HG02852 (cell line): ENCODE results near the gene DSEL.

Source experiments
- ATAC-seq: cut with Tn5 transposase; IDR thresholded peaks from one replicate; pipeline ENCODE4 v1.9.1; 2021; ENCODE audit warnings: mild to moderate bottlenecking, moderate library complexity; ENCODE audit not compliant: unreplicated experiment

DSEL gene

GRCh38 chr18:67504739-67505138, 11.8 kb downstream of the DSEL start:
- ATAC-seq, result no peak

- ATAC-seq, result no peak
Observed at GRCh38 chr18:67500522-67501205, 15.9 kb downstream of the DSEL start.

GRCh38 chr18:67496469-67496868, 20.1 kb downstream of the DSEL start:
- no peak for ATAC-seq

- no peak for ATAC-seq
Observed at GRCh38 chr18:67486534-67486933, 30.0 kb downstream of the DSEL start.

- ATAC-seq, result no peak
Observed at GRCh38 chr18:67485655-67486054, 30.9 kb downstream of the DSEL start.

- no peak for ATAC-seq
Observed at GRCh38 chr18:67484458-67484857, 32.1 kb downstream of the DSEL start.

GRCh38 chr18:67483952-67484351, 32.6 kb downstream of the DSEL start:
- ATAC-seq, result no peak

GRCh38 chr18:67483237-67483636, 33.3 kb downstream of the DSEL start:
- ATAC-seq, result no peak

GRCh38 chr18:67478249-67478648, 38.3 kb downstream of the DSEL start:
- no peak for ATAC-seq

- ATAC-seq, result no peak
Observed at GRCh38 chr18:67477522-67477921, 39.0 kb downstream of the DSEL start.

GRCh38 chr18:67476585-67476984, 39.9 kb downstream of the DSEL start:
- no peak for ATAC-seq

GRCh38 chr18:67475673-67476072, 40.8 kb downstream of the DSEL start:
- ATAC-seq, result no peak

GRCh38 chr18:67468038-67468437, 48.5 kb downstream of the DSEL start:
- ATAC-seq, result no peak

GRCh38 chr18:67467188-67467587, 49.3 kb downstream of the DSEL start:
- ATAC-seq, result no peak

GRCh38 chr18:67464499-67464898, 52.0 kb downstream of the DSEL start:
- ATAC-seq, result no peak

GRCh38 chr18:67463829-67464228, 52.7 kb downstream of the DSEL start:
- ATAC-seq, result no peak

- ATAC-seq, result no peak
Observed at GRCh38 chr18:67456711-67457110, 59.8 kb downstream of the DSEL start.
